OCI-LY1 (cell line): ENCODE measurements around the gene NUDT14.

Experiments
- H2AFZ ChIP-seq: fragments of 200-600 bp; sonication (generic), shearing (Covaris generic); 2 replicates; pipeline ENCODE4 v1.6.0; 2014; ENCODE audit warnings: antibody characterized with exemption, mild to moderate bottlenecking, low read length
- H3F3A ChIP-seq: fragments of 200-600 bp; sonication (generic), shearing (Covaris generic); 2 replicates; pipeline ENCODE4 v1.6.0; 2014; ENCODE audit warnings: mild to moderate bottlenecking, antibody characterized with exemption, low read length, moderate library complexity; ENCODE audit not compliant: insufficient read depth
- H3K27ac ChIP-seq: fragments of 200-600 bp; sonication (generic); 2 replicates; pipeline ENCODE4 v1.5.1; 2014; ENCODE audit warnings: low read length, mixed run types, mild to moderate bottlenecking, low read depth; ENCODE audit not compliant: poor library complexity, severe bottlenecking
- H3K27me3 ChIP-seq: fragments of 200-600 bp; sonication (generic); 2 replicates; pipeline ENCODE4 v1.6.0; 2014; ENCODE audit warnings: antibody characterized with exemption, mild to moderate bottlenecking, low read length, moderate library complexity; ENCODE audit not compliant: insufficient read depth
- H3K36me3 ChIP-seq: fragments of 200-600 bp; sonication (generic); 2 replicates; pipeline ENCODE4 v1.6.1; 2014; ENCODE audit warnings: mild to moderate bottlenecking, antibody characterized with exemption, low read length, moderate library complexity, mixed read lengths; ENCODE audit not compliant: insufficient read depth
- H3K4me1 ChIP-seq: fragments of 200-600 bp; sonication (generic); 2 replicates; pipeline ENCODE4 v1.5.1; 2014; ENCODE audit warnings: mild to moderate bottlenecking, low read length, moderate library complexity; ENCODE audit not compliant: insufficient read depth, severe bottlenecking
- H3K4me2 ChIP-seq: fragments of 200-600 bp; sonication (generic), shearing (Covaris generic); 2 replicates; pipeline ENCODE4 v1.6.1; 2014; ENCODE audit warnings: low read length
- H3K4me3 ChIP-seq: fragments of 200-600 bp; sonication (generic); 2 replicates; pipeline ENCODE4 v1.5.1; 2014; ENCODE audit warnings: low read length, low read depth, mild to moderate bottlenecking, mixed read lengths; ENCODE audit not compliant: poor library complexity, severe bottlenecking
- H3K79me2 ChIP-seq: fragments of 200-600 bp; shearing (Covaris generic); 2 replicates; pipeline ENCODE4 v1.6.1; 2016; ENCODE audit warnings: mixed run types, low read length, mixed read lengths; ENCODE audit not compliant: insufficient read depth
- H3K9ac ChIP-seq: fragments of 200-600 bp; sonication (generic), shearing (Covaris generic); 2 replicates; pipeline ENCODE4 v1.6.1; 2014; ENCODE audit warnings: mild to moderate bottlenecking, low read length, mixed read lengths
- H3K9me2 ChIP-seq: fragments of 200-600 bp; sonication (generic), shearing (Covaris generic); 2 replicates; pipeline ENCODE4 v1.6.1; 2014; ENCODE audit warnings: low read depth, mild to moderate bottlenecking, low read length, mixed read lengths
- H3K9me3 ChIP-seq: fragments of 200-600 bp; shearing (Covaris generic); 2 replicates; pipeline ENCODE4 v1.6.1; 2014; ENCODE audit warnings: low read length, mixed read lengths
- H4K20me1 ChIP-seq: fragments of 200-600 bp; sonication (generic), shearing (Covaris generic); 2 replicates; pipeline ENCODE4 v1.6.0; 2016; ENCODE audit warnings: mild to moderate bottlenecking, low read length; ENCODE audit not compliant: insufficient read depth
- EZH2 ChIP-seq: fragments of 200-600 bp; sonication (generic), shearing (Covaris generic); IDR thresholded peaks from 2 replicates; pipeline ENCODE4 v1.8.0; 2017; ENCODE audit warnings: borderline replicate concordance, mixed run types, mild to moderate bottlenecking, antibody characterized with exemption, low read length, moderate library complexity, mixed read lengths
- TF ChIP-seq, protein P1 (sequence below): fragments of 200-600 bp; sonication (generic), shearing (Covaris generic); IDR thresholded peaks from 2 replicates; pipeline ENCODE4 v1.5.1; 2017; ENCODE audit warnings: mild to moderate bottlenecking, antibody characterized with exemption, low read length, moderate library complexity, mixed read lengths

Gene NUDT14

DNA sequence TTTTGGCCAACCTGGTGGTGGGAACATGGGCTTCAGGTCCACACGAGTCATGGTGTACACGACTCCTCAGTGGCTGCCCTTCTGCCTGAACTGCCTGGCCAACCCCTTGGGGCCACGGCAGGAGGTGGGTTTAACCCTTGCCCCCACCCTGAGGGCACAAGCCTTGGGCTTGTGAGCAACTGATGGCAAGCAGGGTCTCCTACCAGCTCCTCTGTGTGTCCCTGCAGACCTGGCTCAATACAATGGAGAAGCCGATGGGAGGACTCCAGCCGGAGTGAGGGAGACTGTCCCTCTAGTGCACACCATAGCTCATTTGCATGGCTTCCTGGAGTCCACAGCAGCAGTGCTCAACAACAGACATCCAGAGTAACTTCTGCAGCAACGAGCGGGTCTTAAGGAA lies 40.5 kb downstream of the NUDT14 start:
- H2AFZ ChIP-seq = no peak overlapping the region
- H3K79me2 ChIP-seq = no peaks in the 10 kb centered on the region
- H3K9me3 ChIP-seq = peaks cover 13% of the 10 kb centered on the region
- H3K4me2 ChIP-seq = no peak overlapping the region
- no peaks in the 10 kb centered on the region for H3K9me2 ChIP-seq
- no peaks in the 10 kb centered on the region for H3K4me1 ChIP-seq
- no peak for TF ChIP-seq EZH2
- TF ChIP-seq, protein P1, sequence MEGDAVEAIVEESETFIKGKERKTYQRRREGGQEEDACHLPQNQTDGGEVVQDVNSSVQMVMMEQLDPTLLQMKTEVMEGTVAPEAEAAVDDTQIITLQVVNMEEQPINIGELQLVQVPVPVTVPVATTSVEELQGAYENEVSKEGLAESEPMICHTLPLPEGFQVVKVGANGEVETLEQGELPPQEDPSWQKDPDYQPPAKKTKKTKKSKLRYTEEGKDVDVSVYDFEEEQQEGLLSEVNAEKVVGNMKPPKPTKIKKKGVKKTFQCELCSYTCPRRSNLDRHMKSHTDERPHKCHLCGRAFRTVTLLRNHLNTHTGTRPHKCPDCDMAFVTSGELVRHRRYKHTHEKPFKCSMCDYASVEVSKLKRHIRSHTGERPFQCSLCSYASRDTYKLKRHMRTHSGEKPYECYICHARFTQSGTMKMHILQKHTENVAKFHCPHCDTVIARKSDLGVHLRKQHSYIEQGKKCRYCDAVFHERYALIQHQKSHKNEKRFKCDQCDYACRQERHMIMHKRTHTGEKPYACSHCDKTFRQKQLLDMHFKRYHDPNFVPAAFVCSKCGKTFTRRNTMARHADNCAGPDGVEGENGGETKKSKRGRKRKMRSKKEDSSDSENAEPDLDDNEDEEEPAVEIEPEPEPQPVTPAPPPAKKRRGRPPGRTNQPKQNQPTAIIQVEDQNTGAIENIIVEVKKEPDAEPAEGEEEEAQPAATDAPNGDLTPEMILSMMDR = no peak
- no peak overlapping the region for H3K9ac ChIP-seq
- peaks cover 12% of the 10 kb centered on the region; the same call in 1 of the 2 replicates for H3K27me3 ChIP-seq
- no peaks in the 10 kb centered on the region for H3K36me3 ChIP-seq
- H3K4me3 ChIP-seq = no peak overlapping the region
- H3K27ac ChIP-seq = no peak overlapping the region
- no peaks in the 10 kb centered on the region for H3F3A ChIP-seq
- no peaks in the 10 kb centered on the region for H4K20me1 ChIP-seq

DNA sequence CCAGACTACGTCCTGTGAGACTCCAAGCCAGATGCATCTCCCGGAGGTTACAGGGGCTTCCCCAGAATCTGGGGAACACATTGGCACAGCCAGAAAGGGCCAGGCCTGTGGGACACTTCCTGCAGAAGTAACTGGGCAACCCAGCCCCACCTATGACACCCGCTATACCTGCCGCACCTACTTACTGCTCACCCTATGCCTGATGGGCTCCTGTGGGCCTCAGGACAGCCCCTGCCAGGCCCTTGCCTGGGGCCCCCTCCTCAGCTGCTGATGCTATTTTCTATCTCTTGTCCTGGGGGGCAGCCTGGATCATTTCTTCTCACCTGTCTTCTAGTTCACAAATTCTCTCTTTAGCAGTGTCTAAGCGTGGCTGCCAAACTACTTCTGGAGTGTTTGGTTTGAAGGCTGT lies 41.3 kb downstream of the NUDT14 start:
- H3K36me3 ChIP-seq = no peaks in the 10 kb centered on the region
- no peaks in the 10 kb centered on the region for H4K20me1 ChIP-seq
- no peaks in the 10 kb centered on the region for H3F3A ChIP-seq
- no peak overlapping the region for H3K4me2 ChIP-seq
- no peak overlapping the region for H3K9ac ChIP-seq
- peaks cover 13% of the 10 kb centered on the region for H3K9me3 ChIP-seq
- H3K27ac ChIP-seq = no peak overlapping the region
- peaks cover 13% of the 10 kb centered on the region; the same call in 1 of the 2 replicates for H3K27me3 ChIP-seq
- H2AFZ ChIP-seq = no peak overlapping the region
- H3K9me2 ChIP-seq = no peaks in the 10 kb centered on the region
- TF ChIP-seq EZH2 = no peak
- TF ChIP-seq, protein P1 = no peak
- H3K4me1 ChIP-seq = no peaks in the 10 kb centered on the region
- no peaks in the 10 kb centered on the region for H3K79me2 ChIP-seq
- H3K4me3 ChIP-seq = no peak overlapping the region

DNA sequence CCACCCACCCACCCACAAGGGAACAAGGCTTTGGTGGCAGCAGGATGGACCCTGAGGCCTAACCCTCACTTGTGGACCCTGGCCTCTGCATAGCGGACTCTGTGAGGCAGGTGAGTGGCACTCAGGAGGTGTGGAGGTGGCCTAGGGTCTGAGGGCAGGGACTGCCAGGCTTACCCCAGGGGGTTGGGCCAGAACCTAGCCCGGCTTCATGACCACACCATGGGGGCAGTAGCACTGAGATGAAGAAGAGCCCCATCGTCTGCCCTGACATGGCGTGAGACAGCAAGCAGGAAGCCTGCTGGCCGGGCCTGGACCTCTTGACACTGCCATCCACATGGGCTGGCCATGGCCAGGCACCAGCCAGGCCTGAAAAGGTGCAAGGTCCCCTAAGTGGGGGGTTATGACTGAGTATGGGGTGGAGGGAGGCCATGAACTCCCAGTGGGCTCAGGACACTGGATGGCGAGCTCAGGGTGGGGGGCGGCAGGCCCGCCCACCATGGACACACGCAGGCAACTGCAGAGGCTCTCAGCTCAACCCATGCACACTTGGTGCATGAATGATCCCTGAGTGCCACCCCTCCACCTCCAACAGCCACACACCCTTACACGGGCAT lies 41.8 kb downstream of the NUDT14 start:
- Histone ChIP-seq H4K20me1 (no peaks in the 10 kb centered on the region), H3K4me1 (no peaks in the 10 kb centered on the region), H2AFZ (no peak overlapping the region), H3F3A (no peaks in the 10 kb centered on the region), H3K4me3 (no peak overlapping the region), H3K27ac (no peak overlapping the region), H3K36me3 (no peaks in the 10 kb centered on the region), H3K4me2 (no peak overlapping the region), H3K79me2 (no peaks in the 10 kb centered on the region), H3K9me3 (peaks cover 13% of the 10 kb centered on the region), H3K9me2 (no peaks in the 10 kb centered on the region), H3K9ac (no peak overlapping the region), H3K27me3 (peaks cover 17% of the 10 kb centered on the region; the same call in 1 of the 2 replicates)
- TF ChIP-seq, protein P1 = no peak
- no peak for TF ChIP-seq EZH2
